CD4-positive, CD25-positive, alpha-beta regulatory T cell (primary cell): ENCODE measurements around the gene HMGXB4. TPM values are rescaled to one million over a fixed set of nuclear protein-coding genes. Genes with fewer than 3 reads are reported as not detected.

Experiments used
- ATAC-seq, 2 donors: fragments of 150-1000 bp; cut with Tn5 transposase; one replicate each; pipeline ENCODE4 v1.10.0; 2021; ENCODE audit warnings: low read depth in 2 of 2, moderate number of reproducible peaks in 2 of 2, moderate library complexity in 1 of 2
- DNase-seq, 3 donors: peaks; one replicate each; pipeline versions ENCODE4 v3.0.0 to v3.0.0-alpha.2; 2012 to 2022; ENCODE audit warnings: mixed read lengths in 1 of 3
- H3K27ac ChIP-seq: one replicate; pipeline ENCODE4 v1.7.0; 2013; ENCODE audit warnings: mild to moderate bottlenecking, low read length; ENCODE audit not compliant: insufficient read depth, poor library complexity, severe bottlenecking
- H3K27me3 ChIP-seq: one replicate; pipeline ENCODE4 v1.7.0; 2013; ENCODE audit warnings: low read length; ENCODE audit not compliant: control insufficient read depth, insufficient read depth
- H3K36me3 ChIP-seq: one replicate; pipeline ENCODE4 v1.7.0; 2013; ENCODE audit warnings: mild to moderate bottlenecking, low read length, moderate library complexity; ENCODE audit not compliant: control insufficient read depth, insufficient read depth
- H3K4me1 ChIP-seq: 2 replicates; pipeline ENCODE4 v1.7.0; 2013; ENCODE audit warnings: mild to moderate bottlenecking, low read length; ENCODE audit not compliant: insufficient read depth, control insufficient read depth, poor library complexity, severe bottlenecking
- H3K4me3 ChIP-seq: one replicate; pipeline ENCODE4 v1.7.0; 2013; ENCODE audit warnings: low read depth, mild to moderate bottlenecking, low read length, moderate library complexity
- H3K9me3 ChIP-seq, 2 experiments: 1 replicate in 1 of 2; 2 replicates in 1 of 2; pipeline ENCODE4 v1.7.0; 2013; ENCODE audit warnings: low read length in 2 of 2, mild to moderate bottlenecking in 1 of 2, moderate library complexity in 1 of 2; ENCODE audit not compliant: control insufficient read depth in 2 of 2
- H3K27ac Mint-ChIP-seq, 3 donors: one replicate each; pipeline ENCODE4 v1.8.0; 2020 to 2022; ENCODE audit warnings: mild to moderate bottlenecking in 3 of 3, mixed read lengths in 3 of 3, moderate library complexity in 2 of 3
- H3K27me3 Mint-ChIP-seq: one replicate; pipeline ENCODE4 v1.8.0; 2022; ENCODE audit warnings: mild to moderate bottlenecking, mixed read lengths
- H3K36me3 Mint-ChIP-seq: one replicate; pipeline ENCODE4 v1.8.0; 2020; ENCODE audit warnings: mixed read lengths
- H3K4me1 Mint-ChIP-seq, 4 donors: one replicate each; pipeline ENCODE4 v1.8.0; 2020 to 2022; ENCODE audit warnings: mixed read lengths in 4 of 4, mild to moderate bottlenecking in 1 of 4
- H3K4me3 Mint-ChIP-seq, 4 donors: one replicate each; pipeline ENCODE4 v1.8.0; 2020 to 2022; ENCODE audit warnings: mild to moderate bottlenecking in 4 of 4, mixed read lengths in 4 of 4, moderate library complexity in 3 of 4
- H3K9me3 Mint-ChIP-seq, 7 donors: one replicate each; pipeline ENCODE4 v1.8.0; 2020 to 2022; ENCODE audit warnings: mixed read lengths in 7 of 7, mild to moderate bottlenecking in 3 of 7, moderate library complexity in 2 of 7
- polyA plus RNA-seq, 4 donors: library from polyadenylated mRNA; unstranded; fragments of 300-500 nt; fragmentation: Illumina TruSeq; gene quantifications; one replicate each; pipeline ENCODE4 v1.2.3, GENCODE V29; 2021
- total RNA-seq: library from RNA; stranded (reverse); gene quantifications from one replicate; pipeline ENCODE4 v1.2.3, GENCODE V29; 2022

Gene HMGXB4
- total and polyA plus RNA-seq, 5 donors from 2014 or later = 16.1 to 48.4 (median 17.8) TPM

GRCh38 chr22:35258191-35258988 is 1.1 kb downstream of the HMGXB4 start:
- H3K4me1 ChIP-seq = peaks cover 18% of the 10 kb centered on the region
- peaks cover 5% of the 10 kb centered on the region for H3K36me3 Mint-ChIP-seq
- peak overlapping the region; percentile 86 for H3K4me3 ChIP-seq
- peak overlapping the region; percentile 93 to 98 (median 96) for H3K4me3 Mint-ChIP-seq
- no peaks in the 10 kb centered on the region for H3K9me3 ChIP-seq
- no peaks in the 10 kb centered on the region for H3K27me3 ChIP-seq
- no peak for ATAC-seq
- peak overlapping the region; percentile 88 to 93 (median 90) for H3K27ac Mint-ChIP-seq
- H3K27me3 Mint-ChIP-seq = peaks cover 9% of the 10 kb centered on the region
- H3K9me3 Mint-ChIP-seq = peaks cover 0 to 4% (median 0%) of the 10 kb centered on the region in 7 donors
- H3K36me3 ChIP-seq = peaks cover 12% of the 10 kb centered on the region
- peaks cover 16 to 35% (median 25%) of the 10 kb centered on the region in 4 donors for H3K4me1 Mint-ChIP-seq
- peak overlapping the region; percentile 92 for H3K27ac ChIP-seq
- DNase-seq = peak in 1 of 3 donors; percentile 34

GRCh38 chr22:35264986-35265385 is 7.7 kb downstream of the HMGXB4 start:
- Histone ChIP-seq H3K4me1 (no peaks in the 10 kb centered on the region), H3K4me3 (no peak overlapping the region), H3K36me3 (peaks cover 64% of the 10 kb centered on the region), H3K9me3 (no peaks in the 10 kb centered on the region), H3K27me3 (no peaks in the 10 kb centered on the region), H3K27ac (no peak overlapping the region)
- Mint-ChIP-seq H3K27me3 (no peaks in the 10 kb centered on the region), H3K36me3 (peaks cover 48% of the 10 kb centered on the region), H3K4me3 (no peak overlapping the region), H3K27ac (peak overlapping the region in 1 of 3 donors; percentile 53), H3K9me3 (no peaks in the 10 kb centered on the region), H3K4me1 (peaks cover 0 to 40% (median 20%) of the 10 kb centered on the region in 4 donors)
- no peak for DNase-seq
- ATAC-seq = no peak

- no peak for ATAC-seq
- Histone ChIP-seq H3K27me3 (no peaks in the 10 kb centered on the region), H3K9me3 (no peaks in the 10 kb centered on the region)
Measured at GRCh38 chr22:35266277-35266676, 9.0 kb downstream of the HMGXB4 start.

GRCh38 chr22:35269630-35270029 is 12.3 kb downstream of the HMGXB4 start:
- DNase-seq = no peak
- no peak for ATAC-seq
- H3K4me1 ChIP-seq = peaks cover 11% of the 10 kb centered on the region
- H3K27me3 ChIP-seq = no peaks in the 10 kb centered on the region
- no peak overlapping the region for H3K27ac ChIP-seq
- Mint-ChIP-seq H3K4me1 (peaks cover 23 to 62% (median 39%) of the 10 kb centered on the region in 4 donors), H3K9me3 (no peaks in the 10 kb centered on the region), H3K27ac (peak overlapping the region in 2 of 3 donors; percentile 21 to 40), H3K36me3 (peaks cover 48% of the 10 kb centered on the region), H3K27me3 (no peaks in the 10 kb centered on the region), H3K4me3 (no peak overlapping the region)
- H3K36me3 ChIP-seq = peaks cover 44% of the 10 kb centered on the region
- no peaks in the 10 kb centered on the region for H3K9me3 ChIP-seq
- no peak overlapping the region for H3K4me3 ChIP-seq

More at GRCh38 chr22:35266277-35266676, 9.0 kb downstream of the HMGXB4 start:
- Mint-ChIP-seq H3K27me3 (no peaks in the 10 kb centered on the region), H3K27ac (no peak overlapping the region), H3K4me3 (no peak overlapping the region), H3K36me3 (peaks cover 51% of the 10 kb centered on the region), H3K4me1 (peaks cover 0 to 34% (median 20%) of the 10 kb centered on the region in 4 donors), H3K9me3 (no peaks in the 10 kb centered on the region)
- Histone ChIP-seq H3K4me1 (no peaks in the 10 kb centered on the region), H3K27ac (no peak overlapping the region), H3K36me3 (peaks cover 65% of the 10 kb centered on the region), H3K4me3 (no peak overlapping the region)
- no peak for DNase-seq

- Mint-ChIP-seq H3K27me3 (no peaks in the 10 kb centered on the region), H3K4me1 (peaks cover 23 to 42% (median 34%) of the 10 kb centered on the region in 4 donors), H3K9me3 (no peaks in the 10 kb centered on the region), H3K4me3 (peak overlapping the region in 3 of 4 donors; percentile 39 to 66 (median 49)), H3K36me3 (peaks cover 33% of the 10 kb centered on the region), H3K27ac (peak overlapping the region; percentile 82 to 95 (median 89))
- no peak overlapping the region for H3K27ac ChIP-seq
- peaks cover 20% of the 10 kb centered on the region for H3K36me3 ChIP-seq
- H3K27me3 ChIP-seq = no peaks in the 10 kb centered on the region
- no peaks in the 10 kb centered on the region for H3K9me3 ChIP-seq
- peak in 2 of 3 donors; percentile 18 to 30 for DNase-seq
- ATAC-seq = peak in 1 of 2 donors; percentile 57
- peaks cover 15% of the 10 kb centered on the region for H3K4me1 ChIP-seq
- peak overlapping the region; percentile 37 for H3K4me3 ChIP-seq
Measured at GRCh38 chr22:35274154-35274871, 17.0 kb downstream of the HMGXB4 start.

GRCh38 chr22:35275580-35275979 is 18.3 kb downstream of the HMGXB4 start:
- DNase-seq = no peak
- peaks cover 15% of the 10 kb centered on the region for H3K4me1 ChIP-seq
- H3K27me3 Mint-ChIP-seq = no peaks in the 10 kb centered on the region
- no peak overlapping the region for H3K4me3 Mint-ChIP-seq
- no peak overlapping the region for H3K27ac ChIP-seq
- no peaks in the 10 kb centered on the region for H3K9me3 Mint-ChIP-seq
- peaks cover 17% of the 10 kb centered on the region for H3K36me3 ChIP-seq
- H3K27me3 ChIP-seq = no peaks in the 10 kb centered on the region
- peak overlapping the region in 1 of 3 donors; percentile 89 for H3K27ac Mint-ChIP-seq
- peaks cover 31 to 48% (median 34%) of the 10 kb centered on the region in 4 donors for H3K4me1 Mint-ChIP-seq
- H3K4me3 ChIP-seq = no peak overlapping the region
- ATAC-seq = no peak
- H3K36me3 Mint-ChIP-seq = peaks cover 37% of the 10 kb centered on the region
- H3K9me3 ChIP-seq = no peaks in the 10 kb centered on the region

GRCh38 chr22:35276019-35276418 is 18.7 kb downstream of the HMGXB4 start:
- peaks cover 39% of the 10 kb centered on the region for H3K36me3 Mint-ChIP-seq
- H3K4me1 Mint-ChIP-seq = peaks cover 31 to 50% (median 35%) of the 10 kb centered on the region in 4 donors
- H3K27ac Mint-ChIP-seq = peak overlapping the region in 1 of 3 donors; percentile 64

More at GRCh38 chr22:35276019-35276418, 18.7 kb downstream of the HMGXB4 start:
- no peaks in the 10 kb centered on the region for H3K27me3 Mint-ChIP-seq
- H3K9me3 Mint-ChIP-seq = no peaks in the 10 kb centered on the region
- peaks cover 15% of the 10 kb centered on the region for H3K4me1 ChIP-seq
- peaks cover 20% of the 10 kb centered on the region for H3K36me3 ChIP-seq
- no peak overlapping the region for H3K27ac ChIP-seq
- DNase-seq = no peak
- ATAC-seq = no peak
- no peak overlapping the region for H3K4me3 ChIP-seq
- no peaks in the 10 kb centered on the region for H3K27me3 ChIP-seq
- H3K4me3 Mint-ChIP-seq = no peak overlapping the region
- H3K9me3 ChIP-seq = no peaks in the 10 kb centered on the region
